Left kidney (tissue), 2 donors: ENCODE results near the gene TSC1. TPM values are rescaled to one million over a fixed set of nuclear protein-coding genes. Genes with fewer than 3 reads are reported as not detected.

ENCODE experiments used
- DNase-seq: peaks from one replicate; pipeline ENCODE4 v3.0.0-alpha.2; 2013
- polyA plus RNA-seq: library from polyadenylated mRNA; unstranded; fragments of 120-200 nt; gene quantifications from one replicate; pipeline ENCODE4 v1.2.1, GENCODE V29; 2013; ENCODE audit not compliant: insufficient read length

Gene TSC1
- polyA plus RNA-seq, 1 donor = 67.3 TPM

GRCh38 chr9:132863096-132863495 lies 81.3 kb downstream of the TSC1 start:
- DNase-seq = no peak

- no peak for DNase-seq
These were observed 81.9 kb downstream of the TSC1 start for GRCh38 chr9:132862533-132862932.

- no peak for DNase-seq
These were observed 82.8 kb downstream of the TSC1 start for GRCh38 chr9:132861666-132862065.

GRCh38 chr9:132858751-132859150 lies 85.7 kb downstream of the TSC1 start:
- no peak for DNase-seq

GRCh38 chr9:132857616-132858342 lies 86.6 kb downstream of the TSC1 start:
- DNase-seq = no peak

- no peak for DNase-seq
These were observed 87.4 kb downstream of the TSC1 start for GRCh38 chr9:132857031-132857430.

- DNase-seq = no peak
These were observed 88.5 kb downstream of the TSC1 start for GRCh38 chr9:132855904-132856303.

- DNase-seq = no peak
These were observed 89.6 kb downstream of the TSC1 start for GRCh38 chr9:132854832-132855231.

GRCh38 chr9:132853482-132853881 lies 90.9 kb downstream of the TSC1 start:
- no peak for DNase-seq

GRCh38 chr9:132849185-132849706 lies 95.2 kb downstream of the TSC1 start:
- DNase-seq = no peak

- no peak for DNase-seq
These were observed 97.4 kb downstream of the TSC1 start for GRCh38 chr9:132846918-132847515.

GRCh38 chr9:132846109-132846917 lies 98.1 kb downstream of the TSC1 start:
- DNase-seq = no peak

- DNase-seq = no peak
These were observed 102.0 kb downstream of the TSC1 start for GRCh38 chr9:132842124-132843044.

Other genes starting within 250 kb of the TSC1 start
- gene AK8, start 66.3 kb downstream of the TSC1 start, polyA plus RNA-seq = 3.9 TPM
- gene SPACA9, start 65.7 kb downstream of the TSC1 start, polyA plus RNA-seq = 7.8 TPM
- 0.52 TPM for gene GFI1B, start 34.1 kb upstream of the TSC1 start, polyA plus RNA-seq
- 69.7 TPM for gene GTF3C5, start 86.4 kb upstream of the TSC1 start, polyA plus RNA-seq
- gene CEL, start 117.4 kb upstream of the TSC1 start, polyA plus RNA-seq = 4.7 TPM
- gene RALGDS, start 176.6 kb upstream of the TSC1 start, polyA plus RNA-seq = 34.6 TPM
- 2.0 TPM for gene GBGT1, start 219.3 kb upstream of the TSC1 start, polyA plus RNA-seq